Gastroesophageal sphincter (tissue), 3 donors: ENCODE results near the gene LRP4.

Source experiments
- POLR2AphosphoS5 ChIP-seq: sonication (generic); formaldehyde crosslinking; IDR thresholded peaks from one replicate; pipeline ENCODE4 v1.6.1; 2017; ENCODE audit warnings: antibody characterized with exemption
- TF ChIP-seq, protein P1 (sequence below), 4 experiments: fragments of 200-600 bp in 2 of 4; fragments of 450-650 bp in 2 of 4; sonication (generic) in 1 of 4; IDR thresholded peaks; one replicate each; pipeline ENCODE4 v1.5.1; 2017 to 2019; ENCODE audit warnings: antibody characterized with exemption in 4 of 4, mild to moderate bottlenecking in 2 of 4, moderate library complexity in 2 of 4

DNA sequence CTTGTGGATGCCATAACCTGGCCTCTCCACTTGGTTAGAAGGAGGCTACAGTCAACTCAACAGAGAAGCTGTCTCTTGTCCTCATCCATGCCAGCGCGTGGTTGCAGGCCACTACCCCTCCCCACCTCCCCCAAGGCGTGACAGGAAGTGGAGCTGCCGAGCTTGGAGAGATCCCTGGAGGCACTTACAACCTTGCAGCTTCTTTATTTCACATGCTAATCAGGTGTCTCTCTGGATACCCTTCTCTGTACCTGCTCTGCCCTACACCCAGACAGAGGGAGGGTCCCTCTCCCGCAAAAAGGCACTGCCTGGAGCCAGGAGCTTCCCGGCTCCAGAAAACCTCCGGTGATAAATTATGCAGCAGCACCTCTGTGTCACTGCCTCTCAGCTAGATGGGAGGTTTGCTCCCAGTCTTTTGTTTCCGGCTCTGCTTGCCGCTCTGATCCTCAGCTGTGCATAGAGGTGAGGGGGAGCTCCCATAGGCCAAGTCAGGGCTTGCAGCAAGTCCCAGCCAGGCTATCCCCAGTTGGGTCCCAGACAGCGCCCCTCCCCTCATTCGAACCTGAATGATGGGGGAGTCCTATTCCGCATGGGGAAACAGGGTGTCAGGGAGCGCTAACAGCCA, 5.7 kb downstream of the LRP4 start:
- TF ChIP-seq, protein P1, sequence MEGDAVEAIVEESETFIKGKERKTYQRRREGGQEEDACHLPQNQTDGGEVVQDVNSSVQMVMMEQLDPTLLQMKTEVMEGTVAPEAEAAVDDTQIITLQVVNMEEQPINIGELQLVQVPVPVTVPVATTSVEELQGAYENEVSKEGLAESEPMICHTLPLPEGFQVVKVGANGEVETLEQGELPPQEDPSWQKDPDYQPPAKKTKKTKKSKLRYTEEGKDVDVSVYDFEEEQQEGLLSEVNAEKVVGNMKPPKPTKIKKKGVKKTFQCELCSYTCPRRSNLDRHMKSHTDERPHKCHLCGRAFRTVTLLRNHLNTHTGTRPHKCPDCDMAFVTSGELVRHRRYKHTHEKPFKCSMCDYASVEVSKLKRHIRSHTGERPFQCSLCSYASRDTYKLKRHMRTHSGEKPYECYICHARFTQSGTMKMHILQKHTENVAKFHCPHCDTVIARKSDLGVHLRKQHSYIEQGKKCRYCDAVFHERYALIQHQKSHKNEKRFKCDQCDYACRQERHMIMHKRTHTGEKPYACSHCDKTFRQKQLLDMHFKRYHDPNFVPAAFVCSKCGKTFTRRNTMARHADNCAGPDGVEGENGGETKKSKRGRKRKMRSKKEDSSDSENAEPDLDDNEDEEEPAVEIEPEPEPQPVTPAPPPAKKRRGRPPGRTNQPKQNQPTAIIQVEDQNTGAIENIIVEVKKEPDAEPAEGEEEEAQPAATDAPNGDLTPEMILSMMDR (IDR thresholded peaks at IDR 0.05): no peak
- no peak for TF ChIP-seq POLR2AphosphoS5
